Esophagus muscularis mucosa (tissue), 4 donors: ENCODE data around the gene PGAM5. TPM values are rescaled to one million over a fixed set of nuclear protein-coding genes. Genes with fewer than 3 reads are reported as not detected.
A peak's percentile ranks its signal among the peaks of the same experiment; 100 is the strongest.

Experiments used
- DNase-seq: peaks from one replicate; pipeline ENCODE4 v3.0.0-alpha.2; 2017; ENCODE audit errors: extremely low spot score
- H3K27ac ChIP-seq, 4 donors: fragments of 200-600 bp; sonication (generic); replicated peaks in 1 of 4; 1 replicate in 3 of 4; 2 replicates in 1 of 4; pipeline ENCODE4 v1.5.1; 2016 to 2019; ENCODE audit warnings: mild to moderate bottlenecking in 1 of 4
- H3K27me3 ChIP-seq, 4 donors: fragments of 200-600 bp; sonication (generic); one replicate each; pipeline versions ENCODE4 v1.5.1 to v1.6.0; 2016 to 2019
- H3K36me3 ChIP-seq, 4 donors: fragments of 200-600 bp; sonication (generic); one replicate each; pipeline ENCODE4 v1.5.1; 2016 to 2019
- H3K4me1 ChIP-seq, 4 donors: fragments of 200-600 bp; sonication (generic); one replicate each; pipeline ENCODE4 v1.5.1; 2016 to 2019
- H3K4me3 ChIP-seq, 4 donors: fragments of 200-600 bp; sonication (generic); 1 replicate in 2 of 4; 2 replicates in 2 of 4; pipeline ENCODE4 v1.5.1; 2016 to 2019; ENCODE audit warnings: mild to moderate bottlenecking in 4 of 4, moderate library complexity in 1 of 4
- H3K9me3 ChIP-seq, 4 donors: fragments of 200-600 bp; sonication (generic); 1 replicate in 3 of 4; 2 replicates in 1 of 4; pipeline ENCODE4 v1.5.1; 2016 to 2019
- CTCF ChIP-seq, 3 experiments: fragments of 200-600 bp in 2 of 3; fragments of 450-650 bp in 1 of 3; sonication (generic) in 2 of 3; IDR thresholded peaks; one replicate each; pipeline ENCODE4 v1.5.1; 2017 to 2019; ENCODE audit warnings: antibody characterized with exemption in 3 of 3, mild to moderate bottlenecking in 2 of 3, moderate library complexity in 1 of 3
- EP300 ChIP-seq: sonication (generic); formaldehyde crosslinking; IDR thresholded peaks from one replicate; pipeline ENCODE4 v1.6.1; 2017; ENCODE audit warnings: antibody characterized with exemption
- POLR2A ChIP-seq: fragments of 450-650 bp; IDR thresholded peaks from one replicate; pipeline ENCODE4 v1.6.1; 2017; ENCODE audit warnings: antibody characterized with exemption, moderate library complexity, mild to moderate bottlenecking, low read depth
- POLR2AphosphoS5 ChIP-seq, 2 donors: sonication (generic); formaldehyde crosslinking; IDR thresholded peaks; one replicate each; pipeline ENCODE4 v1.6.1; 2017; ENCODE audit warnings: antibody characterized with exemption in 2 of 2
- WGBS: methylation state at CpG from one replicate; pipeline ENCODE4 v1.1.5; 2018; 5-methylcytosine and 5-hydroxymethylcytosine counted together
- intact Hi-C: fragments of 100-400 bp; cut with DNase I; formaldehyde crosslinking; loops from one replicate; pipeline ENCODE4 v1.15.1; 2023
- total RNA-seq, 4 donors: library from RNA; depleted of rRNA; stranded (reverse); fragments of >200 nt; gene quantifications; one replicate each; pipeline versions ENCODE4 v1.1.0 to v1.2.1, GENCODE V29; 2016

PGAM5 gene
- total RNA-seq, 4 donors from 2014 or later, result 19.9 to 37.0 (median 26.9) TPM

GRCh38 chr12:132717531-132718387 lies 7.1 kb downstream of the PGAM5 start:
- no peaks in the 10 kb centered on the region for H3K9me3 ChIP-seq
- peaks cover 46 to 83% (median 78%) of the 10 kb centered on the region in 4 donors for H3K36me3 ChIP-seq
- WGBS, result 95% methylated on average over 22 of the region's 61 CpGs
- no peak overlapping the region for H3K27ac ChIP-seq
- DNase-seq, result no peak
- H3K27me3 ChIP-seq, result no peaks in the 10 kb centered on the region
- no peak overlapping the region for H3K4me3 ChIP-seq
- intact Hi-C loops, result no loop called here
- TF ChIP-seq EP300, result no peak
- TF ChIP-seq POLR2A, result no peak
- no peak for TF ChIP-seq CTCF (IDR thresholded peaks at IDR 0.05)
- TF ChIP-seq POLR2AphosphoS5 (IDR thresholded peaks at IDR 0.05), result no peak
- peaks cover 0 to 9% (median 4%) of the 10 kb centered on the region in 4 donors for H3K4me1 ChIP-seq

DNA sequence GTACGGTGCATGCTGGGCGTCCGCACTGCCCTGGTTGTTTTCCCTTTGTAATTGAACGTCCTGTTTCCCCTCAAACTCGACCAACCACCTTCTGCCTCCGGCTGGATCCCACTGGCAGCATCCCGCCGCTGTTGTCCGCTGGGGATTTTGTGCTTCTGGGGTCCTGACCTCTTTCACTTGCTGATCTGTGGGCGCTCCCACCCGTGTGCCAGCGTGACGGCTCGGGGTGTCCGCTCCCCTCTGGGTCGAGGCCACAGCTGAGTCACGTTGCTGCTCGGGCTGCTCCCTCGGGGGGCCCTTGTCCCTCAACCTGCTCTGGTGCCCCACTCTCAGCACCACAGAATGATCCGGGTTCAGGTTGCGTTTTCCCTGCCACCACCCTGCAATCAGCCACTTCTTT lies 8.0 kb downstream of the PGAM5 start:
- H3K27me3 ChIP-seq, result no peaks in the 10 kb centered on the region
- WGBS, result 93% methylated on average over 17 of the region's 21 CpGs
- DNase-seq, result no peak
- intact Hi-C loops, result no loop called here
- H3K4me1 ChIP-seq, result peaks cover 0 to under 1% (median 0%) of the 10 kb centered on the region in 4 donors
- no peaks in the 10 kb centered on the region for H3K9me3 ChIP-seq
- no peak overlapping the region for H3K27ac ChIP-seq
- no peak overlapping the region for H3K4me3 ChIP-seq
- TF ChIP-seq CTCF (IDR thresholded peaks at IDR 0.05) (no peak), POLR2A (no peak), POLR2AphosphoS5 (IDR thresholded peaks at IDR 0.05) (no peak), EP300 (no peak)
- H3K36me3 ChIP-seq, result peaks cover 54 to 92% (median 87%) of the 10 kb centered on the region in 4 donors

DNA sequence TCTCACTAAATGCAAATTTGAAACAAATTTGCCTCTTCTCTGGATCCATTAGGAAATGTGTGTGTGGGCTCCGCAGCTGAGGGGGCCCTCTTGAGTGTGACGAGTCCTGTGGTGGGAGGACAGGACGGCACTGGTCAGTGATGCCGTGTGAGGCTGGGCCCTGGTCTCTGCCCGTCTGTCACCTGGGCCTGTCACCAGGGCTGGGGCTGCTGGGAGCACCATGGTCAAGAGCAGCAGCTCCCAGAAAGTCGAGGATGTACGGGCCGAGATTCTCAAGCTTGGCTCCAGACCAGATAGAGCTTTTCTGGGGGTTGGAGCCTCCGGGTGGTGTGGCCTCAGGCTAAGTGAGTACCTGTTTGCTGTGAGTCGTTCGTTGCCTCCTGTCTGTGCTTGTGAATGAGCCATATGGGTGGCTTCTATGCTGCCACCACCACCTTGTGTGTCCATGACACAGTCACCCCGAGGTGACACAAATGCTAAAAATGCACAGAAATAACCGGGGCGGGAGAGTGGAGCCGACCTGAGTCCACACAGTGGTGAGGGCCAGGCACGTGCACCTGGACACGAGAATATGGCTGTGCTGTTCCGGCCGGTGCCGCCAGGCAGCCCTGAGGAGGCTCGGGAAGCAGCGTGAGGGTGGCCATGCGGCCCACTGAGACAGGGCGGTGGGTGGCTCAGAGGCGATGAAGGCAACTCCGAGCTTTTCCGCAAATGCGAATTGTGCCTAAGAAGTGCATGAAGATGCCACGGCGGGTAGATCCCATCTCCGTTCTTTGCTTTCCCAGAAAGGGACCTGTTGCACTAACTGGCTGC lies 8.7 kb downstream of the PGAM5 start:
- no peaks in the 10 kb centered on the region for H3K9me3 ChIP-seq

DNA sequence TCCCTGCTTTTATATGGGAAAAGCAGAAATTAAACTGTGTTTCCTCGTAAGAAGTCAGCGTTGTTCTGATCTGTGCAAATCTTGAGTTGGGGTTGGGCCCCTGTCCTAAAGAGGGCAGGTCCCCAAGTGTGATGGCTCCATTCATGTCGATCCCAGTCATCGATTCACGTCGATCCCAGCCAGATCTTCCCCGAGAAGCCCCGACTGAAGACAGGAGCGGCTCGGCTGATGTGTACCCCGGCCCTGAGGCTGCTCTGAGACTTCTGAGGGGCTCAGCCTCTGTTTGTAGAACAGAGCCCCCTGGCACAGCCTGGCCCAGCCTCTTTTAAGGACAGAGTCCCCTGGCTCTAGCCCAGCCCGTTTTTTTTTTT lies 9.3 kb downstream of the PGAM5 start:
- Histone ChIP-seq H3K4me1 (no peaks in the 10 kb centered on the region), H3K9me3 (no peaks in the 10 kb centered on the region), H3K36me3 (peaks cover 66 to 98% (median 95%) of the 10 kb centered on the region in 4 donors), H3K27ac (no peak overlapping the region), H3K4me3 (no peak overlapping the region), H3K27me3 (no peaks in the 10 kb centered on the region)
- no peak for DNase-seq
- intact Hi-C loops, result no loop called here
- 94% methylated on average over 12 of the region's 12 CpGs for WGBS
- TF ChIP-seq POLR2AphosphoS5 (IDR thresholded peaks at IDR 0.05) (no peak), CTCF (IDR thresholded peaks at IDR 0.05) (no peak), EP300 (no peak), POLR2A (no peak)

More for the DNA sequence above, 8.7 kb downstream of the PGAM5 start:
- Histone ChIP-seq H3K27ac (no peak overlapping the region), H3K4me1 (no peaks in the 10 kb centered on the region), H3K27me3 (no peaks in the 10 kb centered on the region), H3K4me3 (no peak overlapping the region), H3K36me3 (peaks cover 60 to 97% (median 94%) of the 10 kb centered on the region in 4 donors)
- 94% methylated on average over 27 of the region's 31 CpGs for WGBS
- intact Hi-C loops, result no loop called here
- no peak for DNase-seq
- TF ChIP-seq POLR2A (no peak), POLR2AphosphoS5 (IDR thresholded peaks at IDR 0.05) (peak in 1 of 2 donors; percentile 3)
